KG1 (cell line): Measurements from ENCODE around the gene EAF1.
"Not testable (repeated sequence)": the region's sequence is repeated elsewhere in the genome, so short reads cannot be mapped to it uniquely, and the experiment has no call there.

Experiments
- DNase-seq: peaks from one replicate; lab custom pipeline; 2025; lab: John Stamatoyannopoulos, UW

The EAF1 gene

GRCh38 chr3:15405448-15406050 is 21.8 kb upstream of the EAF1 start:
- DNase-seq, result peak; percentile 47

DNA sequence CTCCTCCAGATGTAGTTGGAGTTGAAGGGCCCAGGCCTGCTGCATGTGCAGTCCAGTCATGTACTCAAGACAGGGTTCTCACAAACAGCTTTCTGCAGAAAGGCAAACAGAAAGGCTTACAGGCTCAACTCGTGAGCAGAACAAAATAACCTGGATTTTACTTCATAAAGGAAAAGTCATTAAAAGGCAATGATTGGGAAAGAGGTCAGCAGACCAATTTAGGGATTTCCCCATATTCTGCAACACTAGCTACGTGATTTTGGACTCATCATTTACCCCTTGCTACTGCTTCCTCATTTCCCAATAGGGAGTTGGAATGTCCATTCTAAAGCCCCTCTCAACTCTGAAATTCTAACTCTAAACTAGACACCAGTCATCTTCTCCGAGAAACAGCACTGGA is 18.2 kb upstream of the EAF1 start:
- no peak for DNase-seq

GRCh38 chr3:15409774-15410173 is 17.6 kb upstream of the EAF1 start:
- DNase-seq, result no peak

DNA sequence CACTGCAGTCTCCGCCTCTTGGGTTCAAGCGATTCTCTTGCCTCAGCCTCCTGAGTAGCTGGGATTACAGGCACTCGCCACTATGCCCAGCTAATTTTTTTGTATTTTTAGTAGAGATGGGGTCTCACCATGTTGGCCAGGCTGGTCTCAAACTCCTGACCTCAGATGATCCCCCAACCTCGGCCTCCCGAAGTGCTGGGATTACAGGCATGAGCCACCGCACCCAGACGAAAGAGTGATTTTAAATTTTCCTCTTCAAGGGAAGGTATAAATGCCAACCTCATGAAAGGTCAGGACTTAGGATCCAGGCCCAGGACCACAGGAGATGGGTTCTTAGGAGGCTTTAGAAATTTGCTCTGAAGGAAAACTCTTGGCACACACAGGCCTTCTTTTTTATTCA is 16.4 kb upstream of the EAF1 start:
- DNase-seq, result not testable (repeated sequence)

DNA sequence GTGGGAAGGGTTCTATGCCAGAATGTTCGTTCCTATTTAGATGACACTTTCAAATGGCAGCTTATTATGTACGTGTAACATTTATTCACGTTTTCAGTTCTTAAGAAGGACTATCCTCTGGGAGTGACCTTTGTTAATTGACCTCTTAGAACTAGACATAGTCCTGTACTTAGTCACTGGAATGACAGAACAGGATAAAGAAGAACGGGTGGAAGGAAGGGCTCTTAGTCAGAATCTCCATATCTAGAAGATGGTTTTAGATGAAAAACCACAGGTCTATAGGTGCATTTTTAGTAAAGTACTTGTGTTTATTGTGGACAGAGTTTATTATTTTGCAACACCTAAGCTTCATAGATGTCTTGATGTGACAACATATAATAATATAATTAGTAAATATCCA is 6.5 kb upstream of the EAF1 start:
- no peak for DNase-seq

DNA sequence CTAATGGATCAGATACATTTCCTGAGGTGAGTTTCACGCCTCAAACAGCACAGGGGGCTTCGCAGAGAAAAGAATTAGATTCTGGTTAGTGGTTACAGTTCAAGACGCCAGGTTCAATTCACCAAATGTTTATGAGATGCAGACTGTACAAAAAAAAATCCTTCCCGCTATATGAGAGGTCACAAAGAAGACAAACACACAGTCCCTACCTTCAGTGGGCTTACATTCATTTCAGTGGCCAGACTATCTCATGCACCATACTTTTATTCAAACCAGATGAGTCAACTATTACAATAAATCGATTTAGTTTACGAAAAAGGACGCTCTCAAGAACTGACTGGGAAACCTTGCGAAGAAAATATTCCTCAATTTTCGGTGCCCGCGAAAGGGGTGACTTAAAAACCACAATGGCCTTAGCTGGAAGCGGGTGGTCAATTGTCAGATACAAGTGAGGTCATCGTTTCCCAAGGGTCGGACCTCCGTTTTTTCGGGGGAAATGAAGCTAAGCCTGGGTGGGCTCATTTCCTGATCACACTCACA is 749 bp upstream of the EAF1 start:
- DNase-seq, result no peak

GRCh38 chr3:15427981-15428380 is 583 bp downstream of the EAF1 start:
- no peak for DNase-seq

DNA sequence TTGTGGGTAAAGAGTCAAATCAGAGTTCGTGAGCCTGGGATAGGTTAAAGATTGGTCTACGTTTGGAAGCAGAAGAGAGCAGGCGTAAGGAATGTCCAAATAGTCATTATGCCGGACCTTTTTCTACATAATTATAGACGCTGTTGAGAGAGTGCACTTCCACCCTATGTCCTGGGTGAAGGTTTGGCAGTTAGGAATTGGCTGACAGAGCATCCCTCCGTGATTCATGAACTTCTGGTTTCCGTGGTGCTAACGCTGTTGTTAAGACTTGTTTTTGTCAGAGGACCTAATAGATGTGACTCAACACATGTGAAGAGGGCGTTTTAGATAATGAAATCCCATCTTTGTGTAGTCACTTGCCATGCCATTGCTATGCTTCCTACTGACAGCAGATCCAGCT is 1.1 kb downstream of the EAF1 start:
- no peak for DNase-seq

DNA sequence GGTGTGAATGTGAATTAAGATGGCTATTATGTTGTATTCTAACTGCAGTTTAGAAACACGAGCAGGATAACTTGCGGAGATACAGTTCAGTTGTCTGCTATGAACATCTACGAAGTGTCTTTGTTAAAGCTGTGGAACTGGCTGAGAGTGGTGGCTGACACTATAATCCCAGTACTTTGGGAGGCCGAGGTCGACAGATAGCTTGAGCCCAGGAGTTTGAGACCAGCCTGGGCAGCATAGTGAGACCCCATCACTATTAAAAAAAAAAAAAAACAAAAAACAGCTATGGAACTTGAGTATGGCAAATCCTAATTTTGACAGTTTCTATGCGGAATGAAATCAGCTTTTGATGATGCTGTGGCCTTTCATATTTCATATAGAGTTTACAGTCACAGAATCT is 1.7 kb downstream of the EAF1 start:
- no peak for DNase-seq

GRCh38 chr3:15430624-15431023 is 3.2 kb downstream of the EAF1 start:
- no peak for DNase-seq

DNA sequence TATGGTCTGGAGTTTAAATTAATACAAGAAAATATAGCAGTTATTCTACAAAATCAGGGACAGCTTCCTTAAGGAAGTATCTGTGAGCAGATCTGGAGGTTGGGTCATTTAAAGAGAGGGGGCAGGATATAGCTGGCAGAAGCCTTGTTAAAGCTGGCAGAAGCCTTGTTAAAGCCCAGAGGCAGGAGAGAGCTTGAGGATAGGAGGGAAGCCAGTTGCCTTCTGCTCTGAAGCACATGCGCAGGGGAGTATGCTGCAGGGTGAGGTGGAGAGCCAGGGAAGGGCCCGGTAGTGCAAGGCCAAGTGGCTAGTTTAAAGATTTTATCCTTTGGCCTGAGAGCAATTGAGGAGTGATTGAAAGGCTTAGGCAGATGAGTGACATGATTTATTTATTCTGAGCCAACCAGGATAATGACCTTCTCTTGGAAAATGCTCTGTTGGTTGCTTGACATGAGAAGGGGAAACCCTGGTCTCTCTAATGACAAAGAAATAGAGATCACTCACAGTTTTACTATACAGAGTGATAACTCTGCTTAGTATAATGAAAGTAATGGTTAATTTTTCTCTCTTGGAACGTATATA is 3.9 kb downstream of the EAF1 start:
- no peak for DNase-seq

DNA sequence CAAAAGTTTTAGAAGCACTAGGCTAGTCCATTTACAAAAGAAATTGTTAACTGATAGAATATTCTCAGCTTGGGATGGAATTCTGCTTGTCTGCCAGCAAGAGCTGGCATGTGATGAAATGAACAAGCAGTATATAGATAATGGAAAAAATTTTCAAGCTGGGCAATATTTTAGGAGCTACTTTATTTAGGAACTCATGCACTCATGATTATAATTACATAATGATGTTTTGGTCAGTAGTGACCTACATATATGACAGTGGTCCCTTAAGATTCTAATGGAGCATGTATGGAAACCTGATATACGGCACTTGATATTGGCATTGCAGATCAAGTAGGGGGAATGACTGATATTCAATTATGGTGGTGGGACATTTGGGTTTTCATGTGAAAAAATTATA is 6.1 kb downstream of the EAF1 start:
- no peak for DNase-seq

GRCh38 chr3:15434756-15435155 is 7.4 kb downstream of the EAF1 start:
- DNase-seq, result no peak

GRCh38 chr3:15436246-15436645 is 8.8 kb downstream of the EAF1 start:
- DNase-seq, result no peak

- DNase-seq, result no peak
These were observed 11.6 kb downstream of the EAF1 start for GRCh38 chr3:15438983-15439382.

DNA sequence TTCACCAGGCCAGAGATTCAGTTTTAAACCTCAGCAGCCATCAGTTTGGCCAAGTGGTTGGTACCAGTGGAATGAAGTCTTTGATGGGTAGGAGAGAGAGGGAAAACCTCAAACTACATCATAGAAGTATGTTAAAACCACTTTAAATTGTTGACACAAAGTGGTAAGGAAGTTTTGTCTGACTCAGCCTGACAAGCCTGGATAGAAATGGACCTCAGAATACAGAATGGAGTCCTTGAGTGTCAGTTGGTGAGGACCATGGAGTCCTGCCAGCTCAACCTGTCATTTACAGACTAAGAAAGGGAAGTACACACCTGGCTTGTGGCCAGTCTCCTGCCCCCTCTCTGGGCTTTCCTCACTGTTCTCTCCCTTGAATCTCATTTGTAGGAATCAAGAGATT is 12.1 kb downstream of the EAF1 start:
- DNase-seq, result no peak

DNA sequence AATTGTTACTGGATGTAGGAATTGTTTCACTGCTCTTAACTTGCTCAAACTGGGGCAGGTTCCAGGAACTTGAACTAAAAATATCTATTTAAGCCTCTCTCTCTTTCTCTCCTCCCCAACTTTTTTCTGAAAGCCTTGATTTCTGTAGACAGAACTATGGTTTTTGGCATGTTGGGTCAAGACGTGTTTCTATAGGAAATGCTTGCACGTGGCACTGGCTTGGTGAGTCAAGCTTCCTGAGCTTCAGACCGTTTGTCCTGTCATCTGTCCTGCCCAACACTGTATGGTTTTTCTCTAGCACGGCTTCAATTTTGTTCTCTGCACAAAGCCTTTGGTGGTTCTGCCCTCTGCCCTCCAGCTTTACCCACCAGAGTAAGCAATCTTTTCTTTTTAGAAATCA is 13.5 kb downstream of the EAF1 start:
- DNase-seq, result peak; percentile 33

GRCh38 chr3:15443826-15444524 is 16.6 kb downstream of the EAF1 start:
- DNase-seq, result no peak

- no peak for DNase-seq
These were observed 22.3 kb downstream of the EAF1 start for GRCh38 chr3:15449489-15450224.

GRCh38 chr3:15450438-15451215 is 23.2 kb downstream of the EAF1 start:
- DNase-seq, result no peak

- DNase-seq, result no peak
These were observed 24.1 kb downstream of the EAF1 start for GRCh38 chr3:15451216-15452113.
